Testis (tissue), 2 donors: ENCODE measurements around the gene MPND.

Source experiments
- CTCF ChIP-seq, 3 experiments: fragments of 450-650 bp in 2 of 3; fragments of 200-600 bp in 1 of 3; sonication (generic) in 1 of 3; IDR thresholded peaks; one replicate each; pipeline ENCODE4 v1.5.1; 2016 to 2019; ENCODE audit warnings: antibody characterized with exemption in 3 of 3, mild to moderate bottlenecking in 2 of 3, moderate library complexity in 1 of 3
- POLR2A ChIP-seq: fragments of 450-650 bp; IDR thresholded peaks from one replicate; pipeline ENCODE4 v1.6.1; 2017; ENCODE audit warnings: antibody characterized with exemption, mild to moderate bottlenecking, moderate library complexity

- TF ChIP-seq CTCF (IDR thresholded peaks at IDR 0.05), result no peak
- no peak for TF ChIP-seq POLR2A
These were observed 17.3 kb downstream of the MPND start for GRCh38 chr19:4360641-4361151.
